ENCODE data around the gene SLC17A8. TPM values are rescaled to one million over a fixed set of nuclear protein-coding genes. Genes with fewer than 3 reads are reported as not detected.

SLC17A8 gene
- total RNA-seq, 1 experiment from 2014 or later, result not detected

- Histone ChIP-seq H3K27ac (ENCODE audit: insufficient read length, low read depth, low read length) (no peak overlapping the region), H2BK12ac (ENCODE audit: insufficient read length, low read depth, low read length) (no peak overlapping the region), H3K9me3 (ENCODE audit: control insufficient read depth, low read depth, low read length) (no peaks in the 10 kb centered on the region), H4K20me1 (ENCODE audit: control insufficient read depth, insufficient read depth, insufficient read length) (no peaks in the 10 kb centered on the region), H3K4me2 (ENCODE audit: insufficient read depth, insufficient read length, low read length) (no peak overlapping the region), H3T11ph (ENCODE audit: low read length) (no peak overlapping the region), H3K56ac (ENCODE audit: insufficient read length, low read depth, low read length) (no peak overlapping the region), H2BK120ac (ENCODE audit: low read depth, low read length, poor library complexity, severe bottlenecking) (no peak overlapping the region), H3K4ac (ENCODE audit: low read depth, low read length) (no peak overlapping the region), H3K23ac (ENCODE audit: insufficient read length, low read depth, low read length) (no peak overlapping the region), H3K27me3 (ENCODE audit: insufficient read depth, low read length) (no peaks in the 10 kb centered on the region), H4K8ac (replicated peaks; ENCODE audit: insufficient read length, low read depth, low read length) (no peak overlapping the region), H2BK20ac (ENCODE audit: low read depth, low read length, poor library complexity, severe bottlenecking) (no peak overlapping the region), H4K91ac (ENCODE audit: insufficient read length, low read depth, low read length) (no peak overlapping the region), H2BK5ac (ENCODE audit: insufficient read length, low read length) (no peak overlapping the region), H3K14ac (ENCODE audit: insufficient read depth, low read length) (no peak overlapping the region), H2AFZ (ENCODE audit: low read length) (no peak overlapping the region), H2AK5ac (ENCODE audit: insufficient read length, low read length) (no peak overlapping the region), H2BK15ac (ENCODE audit: low read depth, low read length) (no peak overlapping the region), H3K9ac (ENCODE audit: extremely low read depth, insufficient read length, low read length) (no peak overlapping the region), H3K23me2 (ENCODE audit: insufficient read length, low read depth, low read length, poor library complexity, severe bottlenecking) (no peaks in the 10 kb centered on the region), H4K5ac (ENCODE audit: insufficient read length, low read depth, low read length) (no peak overlapping the region), H3K79me1 (ENCODE audit: insufficient read depth, low read depth, low read length, poor library complexity, severe bottlenecking) (no peaks in the 10 kb centered on the region), H3K4me1 (ENCODE audit: insufficient read depth, low read length) (peaks cover 3% of the 10 kb centered on the region; the same call in 1 of the 2 replicates), H3K18ac (ENCODE audit: insufficient read length, low read depth, low read length) (no peak overlapping the region), H3K79me2 (ENCODE audit: insufficient read depth, low read length) (no peaks in the 10 kb centered on the region)
- no peaks in the 10 kb centered on the region; the same call in 1 of the 2 replicates for H3K27me3 Mint-ChIP-seq (ENCODE audit: low read depth)
- H3K4me1 Mint-ChIP-seq, result peaks cover 19 to 22% of the 10 kb centered on the region in 2 experiments
- H3K9me3 Mint-ChIP-seq, result no peaks in the 10 kb centered on the region; a peak in 1 of 5 replicates
- H3K4me3 Mint-ChIP-seq, result no peak overlapping the region
- WGBS (ENCODE audit: extremely low coverage, insufficient read length, low lambda C conversion rate), result no CpG with 5 or more reads among the region's 2 CpGs
- DNase-seq, result no peak
- H3K36me3 Mint-ChIP-seq (ENCODE audit: insufficient read depth in 1 of 3, low read depth in 3 of 3), result no peaks in the 10 kb centered on the region; a peak in 2 of 7 replicates
- no peak for TF ChIP-seq CTCF (conservative IDR thresholded peaks at IDR 0.05)
- H3K27ac Mint-ChIP-seq, result peak overlapping the region in 1 of 3 experiments; percentile 54; a peak in 1 of 7 replicates
Measured at GRCh38 chr12:100399095-100399494, 42.2 kb downstream of the SLC17A8 start.
